GM18502 (cell line): ENCODE measurements around the gene PAIP2.
A peak's percentile ranks its signal among the peaks of the same experiment; 100 is the strongest.
"Not testable (repeated sequence)": the region's sequence is repeated elsewhere in the genome, so short reads cannot be mapped to it uniquely, and the experiment has no call there.

Experiments
- ATAC-seq: cut with Tn5 transposase; IDR thresholded peaks from one replicate; pipeline ENCODE4 v1.9.1; 2021; ENCODE audit warnings: mild to moderate bottlenecking; ENCODE audit not compliant: unreplicated experiment, poor library complexity

PAIP2 gene, protein sequence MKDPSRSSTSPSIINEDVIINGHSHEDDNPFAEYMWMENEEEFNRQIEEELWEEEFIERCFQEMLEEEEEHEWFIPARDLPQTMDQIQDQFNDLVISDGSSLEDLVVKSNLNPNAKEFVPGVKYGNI

GRCh38 chr5:139341689-139342422 lies at the start of gene PAIP2:
Gene PAIP2 (plus strand): TSS chr5:139341854. CDS start chr5:139363785, 21,931 bp downstream.
- ATAC-seq, result peak; percentile 88

DNA sequence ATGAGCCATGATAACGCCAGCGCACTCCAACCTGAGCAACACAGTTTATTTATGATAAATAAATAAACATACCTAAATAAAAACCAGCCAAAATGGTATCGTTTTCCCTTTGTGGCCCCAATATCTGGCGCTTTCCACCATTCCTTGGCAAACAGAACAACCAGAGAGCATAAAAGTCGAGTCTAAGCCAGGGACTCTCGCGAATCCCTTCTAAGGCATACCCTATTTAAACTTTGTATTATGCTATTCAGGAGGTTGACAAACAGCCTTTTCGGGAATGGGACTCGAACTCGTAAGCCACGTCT lies 48.5 kb upstream of the PAIP2 start:
- ATAC-seq, result peak; percentile 7

DNA sequence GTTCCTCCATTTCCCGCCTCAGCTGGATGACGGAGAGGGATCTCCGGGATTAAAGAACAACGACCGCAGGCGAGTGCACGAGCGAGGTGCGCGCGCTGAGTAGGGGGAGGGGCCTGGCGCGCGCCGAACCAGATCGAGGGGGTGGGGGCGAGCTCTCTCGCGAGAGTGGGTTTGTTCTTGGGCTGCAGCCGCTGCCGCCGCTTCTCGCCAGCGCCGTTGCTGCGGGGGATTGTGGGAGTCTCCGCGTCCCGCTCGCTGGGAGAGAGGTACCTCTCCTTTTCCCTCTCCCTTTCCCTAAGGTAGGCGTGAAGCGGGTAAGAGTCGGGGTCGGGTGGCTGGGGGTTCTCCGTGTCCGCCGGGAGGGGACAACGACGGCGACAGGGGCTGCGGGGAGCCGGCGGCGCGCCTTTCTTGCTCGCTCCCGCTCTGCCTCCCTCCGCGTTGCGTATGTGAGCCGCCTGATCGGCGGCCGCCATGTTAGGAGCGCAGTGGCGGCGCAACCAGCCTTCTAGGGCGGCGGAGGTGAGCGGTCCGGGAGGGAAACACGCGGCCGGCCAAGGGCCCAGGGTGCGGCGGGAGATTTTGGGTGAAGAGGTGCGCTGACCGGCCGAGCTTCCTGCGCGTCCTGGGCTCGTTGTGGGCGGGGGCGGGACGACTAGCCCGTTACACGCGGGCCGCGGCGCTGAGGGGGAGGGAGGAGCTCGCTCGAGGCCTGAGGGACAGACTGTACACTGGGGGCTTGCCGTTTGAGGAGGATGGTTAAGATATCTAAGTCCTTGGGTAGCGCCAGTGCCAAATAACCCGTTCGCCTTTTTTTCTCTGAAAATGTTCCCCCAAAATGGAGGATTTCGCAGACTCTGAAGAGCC lies 47.9 kb upstream of the PAIP2 start, which contains the start of gene MATR3:
Gene MATR3, plus strand, starts transcription at position 234 of the 867 bp plus-strand sequence. CDS start 13,676 bp downstream, outside the sequence.
- peak; percentile 76 for ATAC-seq

DNA sequence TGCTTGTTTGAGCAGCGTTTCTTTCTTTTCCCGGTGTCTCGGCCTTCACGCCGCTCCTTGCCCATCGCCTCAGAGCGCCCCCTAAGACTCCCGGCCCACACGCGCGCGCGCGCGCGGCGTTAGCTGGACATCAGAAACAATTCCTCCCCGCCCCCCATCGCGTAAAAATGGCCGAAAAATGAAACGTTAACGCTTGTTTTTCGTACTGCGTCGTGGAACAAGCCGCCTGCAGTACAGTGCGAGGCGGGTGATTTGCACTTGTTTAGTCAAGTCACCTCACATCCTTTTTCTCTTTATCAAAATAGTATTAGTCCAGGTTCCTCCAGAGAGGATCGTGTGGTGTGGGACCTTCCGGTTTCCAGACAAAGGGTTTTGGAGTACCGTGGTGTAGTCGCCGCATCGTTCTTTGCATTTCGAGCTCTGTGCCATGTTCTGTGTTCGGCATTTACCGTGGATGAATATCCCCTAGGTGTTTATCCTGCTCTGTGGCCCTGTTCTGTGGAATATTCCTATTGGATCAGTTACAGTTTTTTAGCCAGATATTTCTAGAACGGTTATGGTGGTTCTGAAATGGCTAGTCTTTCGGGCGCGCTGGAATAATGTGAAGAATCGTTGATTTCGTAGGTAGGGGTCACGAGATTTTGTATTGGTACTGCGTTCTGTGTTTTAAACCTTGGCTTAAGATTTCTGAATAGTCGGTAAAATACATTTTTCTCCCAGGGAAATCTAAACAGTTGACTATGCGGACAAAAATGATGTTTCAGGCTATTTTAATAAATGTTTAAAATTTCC lies 47.1 kb upstream of the PAIP2 start:
- ATAC-seq, result peak; percentile 34

- no peak for ATAC-seq
Measured at GRCh38 chr5:139295346-139296057, 46.2 kb upstream of the PAIP2 start.

- ATAC-seq, result no peak
Measured at GRCh38 chr5:139296198-139296597, 45.5 kb upstream of the PAIP2 start.

DNA sequence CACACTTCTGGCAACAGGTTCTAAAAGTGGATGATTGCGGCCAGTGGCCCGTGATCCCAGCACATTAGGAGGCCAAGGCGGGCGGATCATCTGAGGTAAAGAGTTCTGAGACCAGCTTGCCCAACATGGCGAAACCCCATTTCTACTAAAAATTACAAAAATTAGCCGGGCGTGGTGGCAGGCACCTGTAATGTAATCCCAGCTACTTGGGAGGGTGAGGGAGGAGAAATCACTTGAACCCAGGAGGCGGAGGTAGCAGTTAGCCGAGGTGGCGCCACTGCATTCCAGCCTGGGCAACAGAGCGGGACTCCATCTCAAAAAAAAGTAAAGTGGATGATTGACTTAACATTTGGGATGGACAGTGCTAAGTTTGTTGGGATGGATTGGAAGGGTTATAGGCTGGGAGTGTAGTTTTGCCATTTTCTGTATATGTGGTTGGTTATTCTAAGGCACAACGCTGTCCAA lies 44.8 kb upstream of the PAIP2 start:
- ATAC-seq, result no peak

- no peak for ATAC-seq
Measured at GRCh38 chr5:139297439-139298133, 44.1 kb upstream of the PAIP2 start.

DNA sequence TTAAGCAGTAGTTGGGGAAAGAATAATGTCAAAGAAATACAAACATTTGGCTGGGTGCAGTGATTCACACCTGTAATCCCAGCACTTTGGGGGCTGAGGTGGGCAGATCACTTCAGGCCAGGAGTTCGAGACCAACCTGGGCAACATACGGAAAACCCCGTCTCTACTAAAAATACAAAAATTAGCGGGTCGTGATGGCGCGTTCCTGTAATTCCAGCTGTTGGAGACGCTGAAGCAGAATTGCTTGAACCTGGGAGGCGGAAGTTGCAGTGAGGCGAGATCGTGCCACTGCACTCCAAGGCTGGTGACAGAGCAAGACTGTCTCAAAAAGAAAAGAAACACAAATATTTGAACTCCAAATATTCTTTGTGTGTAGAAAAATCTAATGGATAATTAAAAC lies 43.4 kb upstream of the PAIP2 start:
- no peak for ATAC-seq

- no peak for ATAC-seq
Measured at GRCh38 chr5:139299486-139299885, 42.2 kb upstream of the PAIP2 start.

DNA sequence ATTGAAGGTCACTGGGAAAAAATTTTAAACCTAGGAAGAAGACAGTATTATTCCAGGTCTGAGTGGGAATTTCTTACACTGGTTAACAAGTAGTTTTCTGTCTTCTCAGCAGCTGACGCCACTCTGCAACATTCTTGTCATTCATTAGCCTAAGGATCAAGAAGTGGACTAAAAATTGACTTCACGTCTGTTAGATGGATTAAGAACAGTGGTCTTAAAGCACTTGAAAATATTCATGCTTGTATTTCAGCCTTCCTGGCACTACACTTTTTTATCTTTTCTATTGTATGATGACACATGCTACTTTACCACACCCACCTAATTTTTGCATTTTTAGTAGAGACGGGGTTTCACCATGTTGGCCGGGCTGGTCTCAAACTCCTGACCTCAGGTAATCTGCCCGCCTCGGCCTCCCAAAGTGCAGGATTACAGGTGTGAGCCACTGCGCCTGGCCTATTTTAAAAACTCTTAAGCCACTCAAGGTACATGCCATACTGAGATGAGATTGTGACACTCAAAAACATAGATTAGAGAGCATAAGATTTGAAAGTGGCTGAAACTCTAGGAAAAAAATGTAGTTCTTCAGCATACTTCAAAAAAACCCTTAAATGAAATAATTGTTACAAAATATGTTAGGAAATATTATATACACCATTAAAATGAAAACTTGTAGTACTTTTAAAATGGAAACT lies 39.7 kb upstream of the PAIP2 start:
- no peak for ATAC-seq

GRCh38 chr5:139304391-139305324 lies 37.0 kb upstream of the PAIP2 start:
- ATAC-seq, result no peak

DNA sequence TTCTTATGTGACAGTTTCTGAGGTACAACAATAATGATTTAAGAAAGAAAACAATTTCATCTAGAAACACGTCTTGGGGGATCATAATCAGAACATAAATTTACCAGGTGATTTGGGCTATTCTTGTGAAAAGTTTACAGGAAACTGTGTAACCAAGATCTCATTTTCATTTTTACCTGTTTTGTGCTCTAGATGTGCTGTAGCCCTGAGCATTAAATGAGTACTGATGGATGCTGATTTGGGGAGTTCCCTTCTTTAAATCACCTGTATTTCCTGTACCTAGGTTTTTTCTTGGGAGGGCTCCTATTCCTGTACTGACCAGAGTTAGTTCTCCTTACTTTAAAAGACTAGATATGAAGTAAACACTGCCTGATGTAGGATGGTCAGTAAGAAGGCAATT lies 35.5 kb upstream of the PAIP2 start:
- no peak for ATAC-seq

DNA sequence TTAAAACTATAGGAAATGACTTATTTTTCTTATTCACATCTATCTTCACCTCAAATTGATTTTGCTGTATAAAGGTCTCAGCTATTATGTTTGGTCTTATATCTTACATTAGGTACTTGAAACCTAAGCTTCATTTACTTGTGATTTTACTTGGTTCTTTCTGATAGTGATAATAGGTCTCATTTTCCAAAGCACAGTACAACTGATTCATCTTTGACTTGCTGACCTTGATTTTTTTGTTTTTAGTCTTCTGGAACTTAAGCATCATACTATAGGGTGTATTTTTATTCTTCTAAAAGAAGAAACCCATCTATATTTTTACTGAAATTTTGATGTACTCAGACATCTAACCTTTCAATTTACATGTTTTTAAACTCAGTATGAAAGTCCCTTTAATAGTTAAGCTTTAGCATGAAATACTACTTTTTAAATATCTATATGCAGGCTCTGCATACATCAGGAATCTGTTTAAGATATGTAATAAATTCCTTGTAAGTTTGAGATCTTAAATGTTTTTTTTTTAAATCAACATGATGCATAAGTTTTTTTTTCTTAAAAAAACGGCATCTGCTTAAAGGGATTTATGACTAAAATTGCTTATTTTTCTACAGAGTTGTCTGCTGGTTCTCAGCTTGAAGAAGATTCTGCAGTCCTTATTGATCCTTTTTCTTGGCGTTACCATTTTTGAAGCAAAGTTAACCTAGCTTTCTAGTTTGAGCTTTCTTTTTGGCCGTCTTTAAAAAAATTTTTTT lies 34.9 kb upstream of the PAIP2 start:
- ATAC-seq, result no peak

DNA sequence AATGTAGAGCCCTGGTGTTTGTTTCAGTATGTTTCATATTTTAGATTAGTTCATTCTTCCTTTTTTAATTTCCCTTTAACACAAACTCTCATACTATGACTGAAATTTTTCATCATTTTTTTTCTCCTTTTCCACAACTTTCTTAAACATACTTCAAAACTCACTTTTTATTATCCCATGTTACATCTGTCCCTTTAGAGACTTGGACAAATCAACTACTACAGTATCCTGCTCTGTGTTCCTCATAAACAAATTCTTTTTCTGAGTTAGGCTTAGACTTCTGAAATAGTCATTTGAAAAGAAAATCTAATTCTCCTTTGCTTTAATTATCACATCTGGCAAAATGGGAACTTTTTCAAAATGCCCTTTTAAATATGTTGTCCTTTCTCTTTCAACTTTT lies 32.9 kb upstream of the PAIP2 start:
- ATAC-seq, result no peak

DNA sequence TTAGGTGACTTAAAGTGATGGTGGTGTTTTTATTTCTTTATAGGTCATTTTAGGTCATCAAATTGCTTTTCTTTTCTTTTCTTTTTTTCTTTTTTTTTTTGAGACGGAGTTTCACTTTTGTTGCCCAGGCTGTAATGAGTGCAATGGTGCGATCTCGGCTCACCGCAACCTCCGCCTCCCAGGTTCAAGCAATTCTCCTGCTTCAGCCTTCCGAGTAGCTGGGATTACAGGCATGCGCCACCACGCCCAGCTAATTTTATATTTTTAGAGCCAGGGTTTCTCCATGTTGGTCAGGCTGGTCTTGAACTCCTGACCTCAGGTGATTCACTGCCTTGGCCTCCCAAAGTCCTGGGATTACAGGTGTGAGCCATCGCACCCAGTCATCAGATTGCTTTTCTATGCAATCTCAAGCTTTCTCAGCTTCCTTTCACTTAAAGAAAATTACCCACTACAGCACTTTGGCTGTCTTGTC lies 30.9 kb upstream of the PAIP2 start:
- ATAC-seq, result not testable (repeated sequence)

GRCh38 chr5:139312075-139312474 lies 29.6 kb upstream of the PAIP2 start:
- ATAC-seq, result no peak
